Occipital lobe (tissue), 2 donors: ENCODE measurements around the gene PHEX. TPM values are rescaled to one million over a fixed set of nuclear protein-coding genes. Genes with fewer than 3 reads are reported as not detected.
"Not testable (repeated sequence)": the region's sequence is repeated elsewhere in the genome, so short reads cannot be mapped to it uniquely, and the experiment has no call there.

Experiments used
- DNase-seq: peaks from one replicate; lab custom pipeline; 2025; lab: John Stamatoyannopoulos, UW
- total RNA-seq: library from RNA; depleted of rRNA; stranded (reverse); fragments of >200 nt; gene quantifications from one replicate; pipeline ENCODE4 v1.2.3, GENCODE V29; 2014

Gene PHEX
- total RNA-seq, 1 donor from 2014 or later, result 1.7 TPM

GRCh38 chrX:22237479-22237878 lies 205.4 kb downstream of the PHEX start:
- DNase-seq, result no peak

DNA sequence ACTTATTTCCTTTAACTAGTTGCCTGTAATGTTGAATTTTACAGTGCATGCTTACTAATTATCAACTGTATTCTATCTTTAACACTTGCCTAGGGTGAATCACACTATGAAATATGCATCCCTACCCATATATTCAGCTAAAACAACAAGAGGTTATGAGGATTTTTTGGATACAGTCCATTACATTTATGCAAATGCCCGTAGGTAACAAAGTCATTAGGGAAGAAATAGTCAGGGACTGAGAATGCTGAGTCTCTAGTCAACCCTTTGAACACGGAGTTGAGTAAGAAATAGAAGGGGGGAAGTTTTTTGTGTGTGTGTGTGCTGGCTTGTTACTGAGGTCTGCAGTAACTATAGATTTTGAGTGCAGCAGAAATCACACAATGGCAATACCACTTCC lies 214.5 kb downstream of the PHEX start:
- DNase-seq, result no peak

DNA sequence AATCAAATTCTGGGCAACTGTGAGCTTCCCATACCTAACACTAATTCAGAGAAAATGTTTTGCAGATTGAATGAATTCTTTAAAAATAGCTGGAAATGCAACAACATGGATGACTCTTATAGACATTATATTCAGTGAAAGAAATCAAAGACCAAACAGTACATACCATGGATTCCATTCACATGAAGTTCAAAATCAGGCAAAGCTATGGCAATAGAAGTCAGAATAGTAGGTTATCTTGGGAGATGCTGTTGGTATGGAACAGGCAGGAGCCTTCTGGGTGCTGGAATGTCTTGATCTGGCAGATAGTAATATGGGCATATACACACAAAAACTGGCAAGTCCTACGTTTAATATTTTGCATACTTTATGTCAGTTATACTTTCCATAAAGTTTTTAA lies 215.0 kb downstream of the PHEX start:
- DNase-seq, result no peak

DNA sequence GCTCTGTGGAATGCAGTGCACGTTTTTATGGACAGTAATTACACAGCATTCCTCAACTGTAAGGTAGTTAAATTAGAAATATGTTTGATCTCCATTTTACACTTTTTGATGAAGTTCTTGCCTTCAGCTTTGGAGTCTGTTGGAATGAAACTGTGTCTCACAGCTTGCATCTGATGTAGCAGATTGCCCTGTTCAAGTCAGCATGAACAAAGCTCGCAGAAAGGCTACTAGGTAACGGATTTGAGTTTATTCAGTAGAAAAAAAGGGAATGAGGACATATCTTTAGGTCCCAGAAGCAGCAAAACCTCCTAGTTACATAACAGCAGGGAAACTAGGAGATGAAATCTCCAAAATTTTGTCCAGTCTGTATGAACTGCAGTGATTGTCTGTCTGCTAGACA lies 216.3 kb downstream of the PHEX start:
- DNase-seq, result no peak

DNA sequence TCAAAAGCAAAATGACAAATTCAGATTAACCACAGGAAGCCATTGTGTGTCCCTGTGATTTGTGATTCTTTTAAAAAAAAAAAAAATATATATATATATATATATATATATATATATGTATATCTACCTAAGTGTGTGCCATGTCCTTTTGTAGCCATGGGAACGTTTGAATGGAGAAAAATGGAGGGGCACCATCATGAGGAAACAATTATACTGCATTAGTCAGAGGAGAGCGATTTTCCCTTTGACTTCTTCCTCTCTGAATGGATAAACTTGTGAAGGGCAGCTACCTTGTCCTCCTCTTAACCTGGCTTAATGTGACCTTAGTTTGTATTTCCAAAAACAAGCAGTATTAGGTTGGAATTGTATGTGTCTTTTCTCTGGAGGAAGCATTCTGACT lies 217.2 kb downstream of the PHEX start:
- no peak for DNase-seq

DNA sequence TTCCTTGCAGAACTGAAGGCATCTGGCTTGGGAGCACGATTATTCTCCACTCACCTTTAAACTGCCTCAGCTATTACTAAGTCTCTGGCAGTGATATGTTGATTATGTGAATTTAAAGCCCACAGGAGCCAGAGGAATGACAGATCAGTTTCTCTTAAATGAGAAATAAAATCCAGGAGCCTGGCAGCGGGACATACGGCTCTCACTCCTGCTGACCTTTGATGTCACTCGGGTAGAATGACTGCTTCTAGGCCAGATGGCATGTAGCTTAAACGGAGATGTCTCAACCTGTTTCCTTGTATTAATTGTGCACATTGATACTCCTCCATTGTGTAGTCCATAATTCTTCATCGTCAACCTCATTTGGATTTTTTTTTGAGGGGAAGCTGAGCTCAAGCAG lies 236.6 kb downstream of the PHEX start:
- no peak for DNase-seq

DNA sequence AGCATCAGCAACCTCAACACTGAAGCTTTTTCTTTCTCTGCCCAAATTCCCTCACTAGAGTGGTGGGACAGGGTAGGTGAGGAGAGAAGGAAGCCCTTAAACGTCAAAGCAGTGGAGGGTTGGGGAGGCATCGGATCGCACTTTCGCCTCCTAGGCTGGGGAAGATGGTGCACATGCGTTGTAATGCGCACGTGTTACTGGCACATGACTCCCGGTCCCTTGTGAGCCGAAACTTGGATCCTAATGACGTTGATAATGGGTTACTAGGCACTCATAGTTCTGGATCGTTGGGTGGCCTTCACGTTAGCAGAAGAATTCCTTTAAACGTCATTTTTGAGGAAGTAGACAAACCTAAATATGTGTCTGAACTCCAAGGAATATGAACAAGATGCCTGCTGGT lies 240.5 kb downstream of the PHEX start, which contains the start of gene CBLL2:
TSS of gene CBLL2 (plus strand) at position 301 of the 400 bp plus-strand sequence. CDS start at position 380, 79 bp downstream.
- no peak for DNase-seq

DNA sequence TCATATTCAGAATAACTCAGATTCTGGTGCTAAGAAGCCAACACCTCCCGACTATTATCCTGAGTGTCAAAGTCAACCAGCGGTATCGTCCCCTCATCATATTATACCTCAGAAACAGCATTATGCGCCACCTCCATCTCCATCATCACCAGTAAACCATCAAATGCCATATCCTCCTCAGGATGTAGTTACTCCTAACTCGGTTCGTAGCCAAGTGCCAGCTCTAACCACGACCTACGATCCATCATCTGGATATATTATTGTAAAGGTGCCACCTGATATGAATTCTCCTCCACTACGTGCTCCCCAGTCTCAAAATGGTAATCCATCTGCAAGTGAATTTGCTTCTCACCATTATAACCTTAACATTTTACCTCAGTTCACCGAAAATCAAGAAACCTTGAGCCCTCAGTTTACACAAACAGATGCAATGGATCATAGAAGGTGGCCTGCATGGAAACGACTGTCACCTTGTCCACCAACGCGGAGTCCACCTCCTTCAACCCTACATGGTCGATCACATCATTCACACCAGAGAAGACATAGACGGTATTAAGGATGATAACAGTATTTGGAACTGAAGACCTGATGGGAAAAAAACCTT lies 241.7 kb downstream of the PHEX start:
- no peak for DNase-seq

DNA sequence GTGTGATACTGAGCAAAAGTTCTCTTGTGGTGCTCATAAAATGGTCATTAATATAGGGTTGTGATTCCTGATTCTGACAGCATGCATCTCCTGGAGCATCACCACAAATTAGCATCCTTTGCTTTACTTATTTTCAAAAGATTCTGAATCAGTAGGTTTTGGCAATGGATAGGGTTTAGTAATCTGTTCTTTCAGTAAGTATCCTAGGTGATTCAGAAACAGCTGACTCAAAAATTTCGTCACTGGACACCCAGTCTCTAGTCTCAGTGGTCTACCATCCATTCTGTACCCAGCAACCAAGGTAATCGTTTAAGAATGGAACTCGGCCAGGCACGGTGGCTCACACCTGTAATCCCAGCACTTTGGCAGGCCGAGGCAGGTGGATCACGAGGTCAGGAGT lies 244.7 kb downstream of the PHEX start:
- no peak for DNase-seq

DNA sequence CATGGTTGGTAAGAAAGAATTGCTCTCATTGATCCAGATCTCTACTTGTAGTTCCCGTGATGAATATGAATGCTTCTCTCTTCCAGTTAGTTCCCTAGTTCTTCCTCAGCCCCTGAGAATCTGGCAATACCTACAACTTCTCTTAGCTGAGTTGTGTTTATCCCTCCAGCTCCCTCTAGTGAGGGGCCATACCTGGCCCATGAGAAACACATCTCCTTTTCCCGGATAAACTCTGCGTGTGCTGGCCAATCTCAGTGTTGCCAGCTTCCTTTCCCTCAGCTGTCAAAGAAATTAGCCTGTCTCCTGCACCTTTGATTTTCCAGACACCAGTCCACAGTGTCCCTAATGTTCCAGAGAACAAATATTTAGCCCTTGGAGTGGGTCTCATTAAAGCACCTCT lies 246.2 kb downstream of the PHEX start:
- DNase-seq, result no peak

DNA sequence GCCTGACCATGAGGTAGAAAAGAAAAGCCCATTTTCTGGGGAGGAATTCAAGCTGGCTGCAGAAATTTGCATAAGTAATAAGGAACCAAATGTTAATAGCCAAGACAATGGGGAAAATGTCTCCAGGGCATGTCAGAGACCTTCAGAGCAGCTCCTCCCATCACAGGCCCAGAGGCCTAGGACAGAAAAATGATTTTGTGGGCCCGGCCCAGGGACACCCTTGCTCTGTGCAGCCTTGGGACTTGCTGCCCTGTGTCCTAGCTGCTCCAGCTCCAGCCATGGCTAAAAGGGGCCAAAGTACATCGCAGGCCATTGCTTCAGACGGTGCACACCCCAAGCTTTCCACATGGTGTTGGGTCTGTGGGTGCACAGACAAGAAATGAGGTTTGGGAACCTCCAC lies 257.1 kb downstream of the PHEX start:
- not testable (repeated sequence) for DNase-seq

- no peak for DNase-seq
Observed at GRCh38 chrX:22296871-22297270, 264.7 kb downstream of the PHEX start.

DNA sequence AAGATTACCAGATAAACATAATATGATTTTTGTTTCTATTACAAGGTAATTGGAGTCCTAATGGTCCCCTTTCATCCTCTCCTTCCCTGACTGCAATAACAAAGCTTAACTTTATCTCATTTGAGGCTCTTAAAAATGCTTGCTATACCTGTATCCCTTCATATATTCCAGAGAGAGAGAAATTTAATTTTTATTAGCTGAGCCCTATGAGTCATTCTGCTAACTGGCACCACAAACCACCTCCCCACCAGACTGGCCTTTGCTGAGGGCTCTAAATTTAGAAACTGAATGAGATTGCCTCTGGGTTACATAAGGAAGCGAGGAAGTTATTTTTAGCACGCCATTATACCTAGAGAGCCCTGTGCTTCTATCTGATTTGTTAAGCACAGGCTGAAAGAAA lies 268.0 kb downstream of the PHEX start:
- DNase-seq, result no peak

Other genes with a start within 250 kb of the PHEX start
- gene MBTPS2, start 192.7 kb upstream of the PHEX start, total RNA-seq, result 11.4 TPM
- gene YY2, start 176.3 kb upstream of the PHEX start, total RNA-seq, result 0.94 TPM
- 174 TPM for gene SMS, start 91.6 kb upstream of the PHEX start, total RNA-seq
- not detected for gene CBLL2, start 240.6 kb downstream of the PHEX start, total RNA-seq